Measurements from ENCODE around the gene PNPLA6. TPM values are rescaled to one million over a fixed set of nuclear protein-coding genes. Genes with fewer than 3 reads are reported as not detected.

The PNPLA6 gene
- total RNA-seq, 1 experiment from 2014 or later: 176 TPM

- no peaks in the 10 kb centered on the region for H3K9me3 ChIP-seq (ENCODE audit: control insufficient read depth, insufficient read depth, low read depth, low read length)
- no TSS peak for BruUV-seq (replicated peaks)
- H3K27ac ChIP-seq (ENCODE audit: low read length): no peak overlapping the region
- DNase-seq (ENCODE audit: low read depth, low spot score) (no peak), ATAC-seq (no peak)
- POLR2A ChIA-PET: no interaction called here
- no peaks in the 10 kb centered on the region for H3K4me1 ChIP-seq (ENCODE audit: control insufficient read depth, insufficient read depth, low read length)
- in situ Hi-C loops (cut with HindIII; ENCODE audit: low pct_unique_long_range_greater_than_20kb, low sequenced_read_pairs): no loop called here
- H3K36me3 ChIP-seq (ENCODE audit: control insufficient read depth, insufficient read depth, low read length): no peaks in the 10 kb centered on the region
- CTCF ChIA-PET: no interaction called here
- no peak overlapping the region for H3K4me3 ChIP-seq (ENCODE audit: low read depth in 2 of 2, low read length in 2 of 2)
- intact Hi-C loops (cut with micrococcal nuclease; ENCODE audit: unreplicated experiment): no loop called here
- TF ChIP-seq REST (IDR thresholded peaks at IDR 0.05; ENCODE audit: insufficient read depth in 1 of 2, low read depth in 2 of 2, low read length in 1 of 2) (no peak), POLR2AphosphoS5 (IDR thresholded peaks at IDR 0.05; ENCODE audit: low read depth, low read length) (no peak), SIN3A (IDR thresholded peaks at IDR 0.05; ENCODE audit: borderline replicate concordance, insufficient read depth, low read depth, low read length) (no peak), TCF7L2 (IDR thresholded peaks at IDR 0.05; ENCODE audit: low read depth, low read length) (no peak), CTCF (IDR thresholded peaks at IDR 0.05) (no peak)
- H3K27me3 ChIP-seq (ENCODE audit: control insufficient read depth, insufficient read depth, low read length): no peaks in the 10 kb centered on the region
Observed at GRCh38 chr19:7541828-7542443, 6.4 kb downstream of the PNPLA6 start.

- DNase-seq (ENCODE audit: low read depth, low spot score) (no peak), ATAC-seq (no peak)
- no peak for TF ChIP-seq SIN3A (IDR thresholded peaks at IDR 0.05; ENCODE audit: borderline replicate concordance, insufficient read depth, low read depth, low read length)
- no peak for TF ChIP-seq CTCF (IDR thresholded peaks at IDR 0.05)
- TF ChIP-seq REST (IDR thresholded peaks at IDR 0.05; ENCODE audit: insufficient read depth in 1 of 2, low read depth in 2 of 2, low read length in 1 of 2): no peak
- Histone ChIP-seq H3K4me1 (ENCODE audit: control insufficient read depth, insufficient read depth, low read length) (no peaks in the 10 kb centered on the region), H3K36me3 (ENCODE audit: control insufficient read depth, insufficient read depth, low read length) (no peaks in the 10 kb centered on the region), H3K27me3 (ENCODE audit: control insufficient read depth, insufficient read depth, low read length) (no peaks in the 10 kb centered on the region), H3K4me3 (ENCODE audit: low read depth in 2 of 2, low read length in 2 of 2) (no peak overlapping the region), H3K27ac (ENCODE audit: low read length) (no peak overlapping the region), H3K9me3 (ENCODE audit: control insufficient read depth, insufficient read depth, low read depth, low read length) (no peaks in the 10 kb centered on the region)
- intact Hi-C loops (cut with micrococcal nuclease; ENCODE audit: unreplicated experiment): no loop called here
- ChIA-PET POLR2A (no interaction called here), CTCF (no interaction called here)
- in situ Hi-C loops (cut with HindIII; ENCODE audit: low pct_unique_long_range_greater_than_20kb, low sequenced_read_pairs): no loop called here
- BruUV-seq (replicated peaks): no TSS peak
Observed at GRCh38 chr19:7542556-7543348, 7.2 kb downstream of the PNPLA6 start.

Measured in Panc1 (cell line).